ENCODE results near the gene ADAM12.
"Not testable (repeated sequence)": the region's sequence is repeated elsewhere in the genome, so short reads cannot be mapped to it uniquely, and the experiment has no call there.

Gene ADAM12

GRCh38 chr10:126054191-126054590, 334.1 kb downstream of the ADAM12 start:
- no peak for DNase-seq (ENCODE audit: low spot score)

- DNase-seq (ENCODE audit: low spot score) = no peak
Observed at GRCh38 chr10:126052171-126052570, 336.1 kb downstream of the ADAM12 start.

- DNase-seq (ENCODE audit: low spot score) = no peak
Observed at GRCh38 chr10:126049759-126050700, 338.2 kb downstream of the ADAM12 start.

- not testable (repeated sequence) for DNase-seq (ENCODE audit: low spot score)
Observed at GRCh38 chr10:126047749-126048148, 340.5 kb downstream of the ADAM12 start.

- no peak for DNase-seq (ENCODE audit: low spot score)
Observed at GRCh38 chr10:126046831-126047230, 341.4 kb downstream of the ADAM12 start.

GRCh38 chr10:126045861-126046260, 342.4 kb downstream of the ADAM12 start:
- no peak for DNase-seq (ENCODE audit: low spot score)

- no peak for DNase-seq (ENCODE audit: low spot score)
Observed at GRCh38 chr10:126043389-126043788, 344.9 kb downstream of the ADAM12 start.

GRCh38 chr10:126042906-126043305, 345.4 kb downstream of the ADAM12 start:
- DNase-seq (ENCODE audit: low spot score) = no peak

GRCh38 chr10:126042354-126042753, 345.9 kb downstream of the ADAM12 start:
- no peak for DNase-seq (ENCODE audit: low spot score)

GRCh38 chr10:126041804-126042231, 346.5 kb downstream of the ADAM12 start:
- peak; percentile 74 for DNase-seq (ENCODE audit: low spot score)

- DNase-seq (ENCODE audit: low spot score) = no peak
Observed at GRCh38 chr10:126041117-126041516, 347.2 kb downstream of the ADAM12 start.

- DNase-seq (ENCODE audit: low spot score) = no peak
Observed at GRCh38 chr10:126037946-126038345, 350.3 kb downstream of the ADAM12 start.

GRCh38 chr10:126036515-126036914, 351.8 kb downstream of the ADAM12 start:
- DNase-seq (ENCODE audit: low spot score) = no peak

- no peak for DNase-seq (ENCODE audit: low spot score)
Observed at GRCh38 chr10:126034586-126034985, 353.7 kb downstream of the ADAM12 start.

GRCh38 chr10:126029999-126030398, 358.3 kb downstream of the ADAM12 start:
- no peak for DNase-seq (ENCODE audit: low spot score)

- DNase-seq (ENCODE audit: low spot score) = no peak
Observed at GRCh38 chr10:126027692-126028091, 360.6 kb downstream of the ADAM12 start.

- DNase-seq (ENCODE audit: low spot score) = no peak
Observed at GRCh38 chr10:126022841-126023240, 365.4 kb downstream of the ADAM12 start.

GRCh38 chr10:126021833-126022500, 366.3 kb downstream of the ADAM12 start:
- DNase-seq (ENCODE audit: low spot score) = no peak

- no peak for DNase-seq (ENCODE audit: low spot score)
Observed at GRCh38 chr10:126017961-126018560, 370.2 kb downstream of the ADAM12 start.

GRCh38 chr10:126016882-126017281, 371.4 kb downstream of the ADAM12 start:
- no peak for DNase-seq (ENCODE audit: low spot score)

GRCh38 chr10:126016156-126016805, 372.0 kb downstream of the ADAM12 start:
- no peak for DNase-seq (ENCODE audit: low spot score)

GRCh38 chr10:126015413-126015812, 372.9 kb downstream of the ADAM12 start:
- no peak for DNase-seq (ENCODE audit: low spot score)

Measured in left forelimb (tissue), 1 donor.